GM18873 (cell line): Measurements from ENCODE around the gene MYOCD.

Experiments
- ATAC-seq: cut with Tn5 transposase; IDR thresholded peaks from one replicate; pipeline ENCODE4 v1.9.1; 2021; ENCODE audit warnings: mild to moderate bottlenecking, moderate library complexity, moderate number of reproducible peaks; ENCODE audit not compliant: unreplicated experiment, low FRiP score

MYOCD gene

DNA sequence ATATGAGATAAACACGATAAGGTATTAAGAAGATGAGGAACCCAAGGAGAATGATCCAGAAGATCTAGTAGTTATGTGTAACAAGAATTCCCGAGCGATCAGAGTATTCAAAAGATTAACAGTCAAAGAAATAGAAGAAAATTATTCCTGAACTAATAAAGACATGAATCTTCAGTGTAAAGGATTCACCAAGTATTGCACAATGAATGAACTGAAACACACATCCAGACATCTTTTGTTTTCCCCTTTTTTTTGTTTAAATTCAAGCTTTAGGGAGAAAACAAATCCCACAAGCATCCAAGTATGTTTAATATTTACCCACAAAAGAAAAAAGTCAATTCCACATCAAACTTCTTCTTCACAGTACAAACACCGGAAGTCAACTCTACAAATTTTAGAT lies 23.7 kb upstream of the MYOCD start:
- ATAC-seq: no peak

DNA sequence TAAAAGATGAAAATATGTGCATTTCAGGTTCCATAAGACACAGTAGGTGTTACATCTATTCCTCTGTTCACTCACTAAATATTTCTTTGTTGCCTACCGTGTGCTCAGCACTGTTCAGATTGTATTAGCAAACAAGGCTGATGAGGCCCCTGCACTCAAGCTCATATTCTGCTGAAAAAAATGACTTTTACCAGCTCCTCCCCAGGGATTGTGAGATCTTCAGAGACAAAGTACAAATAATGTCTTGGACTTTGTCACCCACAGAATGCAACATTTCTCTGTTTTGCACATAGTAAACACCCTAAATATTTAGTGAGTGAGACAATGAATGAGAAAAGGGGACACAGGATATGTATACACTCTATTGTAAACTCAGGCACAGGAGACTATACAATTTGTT lies 21.9 kb upstream of the MYOCD start:
- no peak for ATAC-seq

DNA sequence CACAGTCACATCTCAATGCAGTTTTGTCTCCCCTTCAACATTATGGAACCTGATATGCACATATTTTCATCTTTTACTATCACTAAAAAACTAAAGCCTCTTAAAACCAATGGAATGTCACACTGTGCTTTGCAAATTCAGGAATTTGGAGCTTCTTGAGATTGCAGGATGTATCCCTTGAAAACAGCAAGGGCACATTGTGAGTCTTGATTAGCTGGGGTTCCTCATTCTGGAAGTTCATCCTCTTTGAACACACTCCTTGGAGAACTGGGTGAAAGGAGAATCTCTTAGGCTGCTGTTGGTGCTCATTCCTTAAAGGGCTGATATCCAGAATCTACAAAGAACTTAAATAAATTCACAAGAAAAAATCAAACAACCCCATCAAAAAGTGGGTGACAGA lies 21.1 kb upstream of the MYOCD start:
- ATAC-seq: no peak

DNA sequence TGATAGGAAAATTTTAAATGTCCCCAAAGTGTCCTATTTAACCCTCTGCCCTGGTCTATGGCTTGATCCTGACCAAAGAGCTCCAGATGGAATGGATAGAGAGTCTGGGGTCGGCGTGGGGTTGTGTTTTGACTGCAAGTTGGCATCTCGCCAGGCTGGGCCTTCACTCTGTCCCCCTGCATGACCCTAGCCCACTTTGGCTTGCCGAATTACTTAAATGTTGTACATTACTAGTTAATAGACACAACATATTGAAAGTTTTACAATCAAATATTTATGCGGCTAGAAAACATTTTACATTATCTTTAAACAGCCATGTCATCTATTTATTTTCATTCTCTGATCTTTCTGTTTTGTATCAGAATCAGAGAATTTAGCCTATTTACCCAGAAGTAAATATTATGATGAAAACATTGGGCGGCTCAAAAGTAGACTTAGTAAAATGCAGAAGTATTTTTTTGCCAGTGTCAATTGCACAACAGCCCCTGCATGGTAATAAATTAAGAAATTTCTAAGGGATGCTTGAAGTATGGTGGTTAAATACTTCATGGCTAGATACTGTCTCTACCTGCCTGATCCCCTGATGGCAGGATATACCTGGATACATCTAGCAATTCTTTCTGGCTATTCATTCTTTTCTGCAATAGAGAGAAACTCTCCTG lies 18.8 kb upstream of the MYOCD start:
- ATAC-seq: no peak

DNA sequence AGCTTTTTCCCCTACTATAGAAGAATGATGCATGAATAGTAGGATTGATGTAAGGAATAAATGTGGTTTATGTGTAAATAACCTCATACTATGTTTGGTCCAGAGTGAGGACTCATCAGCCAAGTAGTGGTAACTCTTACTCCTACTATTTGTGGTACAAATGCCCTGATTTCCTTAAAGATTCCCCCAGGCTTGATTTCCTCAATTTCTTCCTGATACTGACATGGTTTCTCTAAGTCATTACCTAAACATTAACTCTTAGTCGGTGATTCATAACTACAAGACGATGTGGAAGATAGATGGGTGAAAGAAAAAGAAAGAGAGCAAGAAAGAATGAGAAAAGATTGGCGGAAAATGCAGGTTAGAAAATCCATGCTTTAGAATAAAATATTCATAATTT lies 17.2 kb upstream of the MYOCD start:
- ATAC-seq: no peak

DNA sequence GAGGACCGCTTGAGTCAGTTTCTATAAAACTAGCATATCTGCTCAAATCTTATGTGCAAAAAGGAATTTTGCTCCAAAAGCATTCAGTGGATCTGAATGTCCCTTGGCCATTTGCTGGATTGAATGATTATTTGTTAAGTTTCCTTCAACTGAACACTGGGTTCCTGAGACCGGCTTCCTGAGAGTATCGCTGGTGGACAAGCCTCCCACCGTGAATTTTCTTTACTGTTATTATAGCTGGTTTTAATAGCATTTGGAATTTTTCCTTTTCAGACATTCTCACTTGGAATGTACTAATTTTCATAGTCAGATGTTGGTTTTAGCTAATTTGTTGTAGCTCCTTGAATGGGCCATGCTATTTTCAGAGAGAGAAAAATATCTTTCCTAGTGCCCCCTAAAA lies 9.8 kb upstream of the MYOCD start:
- no peak for ATAC-seq

DNA sequence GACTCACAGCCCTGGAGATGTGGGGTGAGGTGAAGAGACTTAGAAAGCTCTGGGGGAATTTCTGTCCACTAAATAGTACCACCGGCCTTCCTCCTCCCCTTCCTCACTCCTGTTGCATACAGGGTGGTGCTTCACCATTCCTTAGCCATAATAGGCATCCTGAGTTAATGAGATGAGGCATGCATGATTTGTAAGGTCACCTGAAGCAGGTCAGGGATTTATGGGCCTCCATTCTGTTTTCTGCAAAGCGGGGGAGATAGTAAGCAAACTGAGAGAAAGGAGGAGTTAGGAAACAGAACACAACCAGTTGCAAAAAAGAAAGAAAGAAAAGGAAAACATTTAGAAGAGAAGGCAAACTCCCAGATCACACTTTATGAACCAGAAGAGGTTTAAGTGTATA lies 9.3 kb upstream of the MYOCD start:
- ATAC-seq: no peak

DNA sequence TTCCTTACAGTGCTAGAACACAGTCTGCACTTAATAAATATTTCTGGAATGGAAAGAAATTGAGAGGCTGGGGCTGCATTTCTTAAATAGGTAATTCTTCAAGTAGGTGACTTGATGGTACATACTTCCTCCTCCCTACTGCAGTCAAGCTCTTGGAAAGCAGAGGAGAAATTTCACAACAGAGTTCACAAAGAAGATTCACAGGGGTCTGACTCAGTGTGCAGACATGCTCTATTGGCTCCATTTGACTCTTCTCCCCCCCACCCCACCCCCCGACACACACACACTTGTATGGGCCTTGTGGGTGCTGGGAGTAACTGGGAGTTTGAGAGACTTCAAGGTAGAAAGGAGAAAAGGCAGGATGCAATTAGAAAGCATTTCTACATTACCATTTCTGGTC lies 6.2 kb upstream of the MYOCD start:
- no peak for ATAC-seq

DNA sequence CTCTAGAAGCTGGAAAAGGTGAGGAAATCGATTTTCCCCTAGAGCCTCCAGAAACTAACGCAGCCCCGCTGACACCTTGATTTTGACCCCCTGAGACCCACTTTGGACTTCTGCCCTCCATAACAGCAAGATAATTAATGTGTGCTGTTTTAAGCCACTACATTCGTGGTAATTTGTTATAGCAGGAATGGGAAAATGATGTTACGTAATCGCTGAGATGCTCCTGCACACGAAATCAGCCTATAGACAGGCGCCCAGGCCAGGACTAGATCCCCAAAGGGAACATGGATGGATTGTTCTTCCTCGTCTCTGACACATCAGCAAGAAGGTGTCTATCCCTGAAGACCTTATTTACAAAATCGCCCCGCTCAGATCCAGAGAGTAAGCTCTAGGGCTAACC lies 1.4 kb upstream of the MYOCD start:
- ATAC-seq: no peak

DNA sequence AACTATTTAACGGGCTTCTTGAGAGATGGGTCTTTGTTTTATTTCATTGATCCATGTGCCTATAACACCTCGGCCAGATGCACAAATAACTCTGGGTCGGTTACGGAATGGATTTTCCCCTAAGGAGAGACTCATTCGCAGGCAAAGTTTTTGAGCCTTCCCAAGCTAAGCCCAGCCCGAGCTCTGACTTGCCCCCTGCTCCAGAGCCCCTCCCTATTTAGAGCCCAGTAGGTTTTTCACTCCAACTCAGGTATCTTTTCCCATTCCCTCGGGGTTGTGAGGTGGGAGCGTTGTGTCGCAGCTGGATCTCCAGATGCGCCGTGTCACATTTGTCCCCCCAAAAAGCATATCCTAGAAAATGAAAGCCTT lies 812 bp upstream of the MYOCD start:
- no peak for ATAC-seq

DNA sequence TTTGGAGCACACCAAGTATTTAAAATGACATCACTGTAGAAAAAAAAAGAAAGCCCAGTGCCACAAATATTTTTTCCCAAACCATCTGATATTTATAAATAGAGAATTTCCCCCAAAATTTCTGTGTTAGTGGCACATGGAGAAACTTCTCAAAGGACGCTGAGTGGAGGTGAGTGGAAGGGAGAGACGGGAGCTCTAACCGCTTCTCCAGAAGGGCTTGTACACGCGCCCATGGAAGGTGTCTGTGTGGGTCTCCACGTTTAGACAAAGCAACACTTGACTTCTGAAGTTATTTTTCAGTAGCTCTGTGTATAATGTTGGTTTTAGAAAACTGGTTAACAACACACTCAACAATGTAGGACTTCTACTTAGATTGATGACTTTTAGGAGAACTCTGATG lies 1.0 kb downstream of the MYOCD start:
- no peak for ATAC-seq

DNA sequence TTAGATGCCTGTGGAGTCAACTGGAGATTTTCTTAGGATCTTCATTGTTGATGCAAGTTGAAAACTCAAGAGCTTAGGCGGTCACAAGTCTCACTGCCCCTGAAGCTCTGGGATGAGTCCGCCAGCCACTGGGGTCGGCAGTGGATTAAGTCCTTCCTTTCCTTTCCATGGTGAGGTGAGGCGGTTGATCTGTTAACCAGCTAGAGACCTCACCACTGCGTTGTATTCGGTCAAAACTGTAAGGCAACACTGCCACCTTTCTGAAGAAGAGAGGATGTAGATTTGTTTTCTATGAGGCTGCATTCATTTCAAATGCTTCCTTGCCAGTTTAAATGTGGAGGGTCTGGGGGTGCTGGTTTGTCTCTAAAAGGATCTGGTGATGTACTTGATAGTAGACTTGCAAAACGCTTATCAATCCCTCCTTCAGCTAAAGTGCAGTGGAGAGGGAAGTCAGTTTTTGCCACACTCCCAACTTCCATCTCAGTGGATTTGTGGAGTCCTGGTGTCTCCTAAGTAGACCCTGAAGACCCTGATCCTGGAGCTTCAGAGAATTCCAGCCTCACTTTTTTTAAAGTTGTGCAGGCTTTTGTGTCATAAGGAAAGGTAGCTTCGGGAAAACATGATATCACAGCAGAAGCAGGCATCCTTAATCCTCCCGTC lies 1.7 kb downstream of the MYOCD start:
- ATAC-seq: no peak

DNA sequence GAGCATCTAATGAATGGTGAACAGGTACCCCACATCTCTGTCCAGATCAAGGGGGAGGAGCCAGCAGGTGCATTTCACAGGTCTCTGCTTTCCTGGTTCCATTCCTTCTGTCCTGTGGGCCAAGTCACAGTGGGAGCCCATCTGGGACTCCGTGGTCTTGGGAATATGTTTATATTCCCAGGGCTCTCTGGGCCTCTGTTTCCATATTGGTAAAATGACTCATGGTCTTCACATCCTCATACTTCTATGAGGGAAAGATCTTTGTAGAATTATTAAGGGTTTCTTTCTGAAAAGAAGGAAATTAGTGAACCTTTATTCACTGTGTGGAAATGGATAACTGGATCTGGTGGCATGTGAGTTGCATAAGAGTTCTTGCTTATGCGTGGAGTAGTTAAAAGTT lies 6.2 kb downstream of the MYOCD start:
- no peak for ATAC-seq

DNA sequence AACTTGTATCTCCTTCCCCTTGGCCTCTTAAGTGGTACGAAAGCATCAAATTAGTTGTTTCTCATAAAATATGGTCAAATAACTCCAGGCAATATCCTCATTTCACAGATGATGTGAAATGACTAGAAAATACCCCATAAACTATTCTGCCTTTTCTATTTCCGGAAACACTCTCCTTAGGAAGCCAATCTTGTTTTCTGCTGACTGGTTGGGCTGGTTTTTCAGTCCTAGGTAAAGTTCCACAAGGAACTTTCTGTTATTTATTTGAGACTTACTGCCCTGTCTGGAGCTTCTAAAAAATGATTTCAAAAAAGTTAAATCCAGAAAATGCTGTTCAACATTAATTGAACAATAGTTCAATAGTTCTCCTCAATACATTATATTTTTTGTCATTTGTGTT lies 7.3 kb downstream of the MYOCD start:
- no peak for ATAC-seq

DNA sequence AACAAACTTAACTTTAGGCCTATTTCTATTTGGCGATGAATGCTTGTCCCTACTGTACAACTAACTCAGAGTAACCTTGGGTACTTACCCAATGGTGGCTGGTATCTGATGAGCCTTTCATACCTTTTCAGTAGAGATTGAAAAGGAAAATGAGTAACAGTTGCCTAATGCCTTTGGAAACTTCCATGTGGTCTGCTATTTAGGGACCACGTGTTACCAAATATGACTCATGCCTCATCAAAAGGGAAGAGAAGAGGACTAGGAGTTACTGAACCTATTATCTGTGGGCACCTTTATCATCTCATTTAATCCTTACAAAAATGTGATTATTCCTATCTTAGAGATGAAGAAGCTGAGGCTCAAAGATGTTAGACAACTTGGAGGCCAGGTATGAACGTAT lies 8.1 kb downstream of the MYOCD start:
- ATAC-seq: no peak

DNA sequence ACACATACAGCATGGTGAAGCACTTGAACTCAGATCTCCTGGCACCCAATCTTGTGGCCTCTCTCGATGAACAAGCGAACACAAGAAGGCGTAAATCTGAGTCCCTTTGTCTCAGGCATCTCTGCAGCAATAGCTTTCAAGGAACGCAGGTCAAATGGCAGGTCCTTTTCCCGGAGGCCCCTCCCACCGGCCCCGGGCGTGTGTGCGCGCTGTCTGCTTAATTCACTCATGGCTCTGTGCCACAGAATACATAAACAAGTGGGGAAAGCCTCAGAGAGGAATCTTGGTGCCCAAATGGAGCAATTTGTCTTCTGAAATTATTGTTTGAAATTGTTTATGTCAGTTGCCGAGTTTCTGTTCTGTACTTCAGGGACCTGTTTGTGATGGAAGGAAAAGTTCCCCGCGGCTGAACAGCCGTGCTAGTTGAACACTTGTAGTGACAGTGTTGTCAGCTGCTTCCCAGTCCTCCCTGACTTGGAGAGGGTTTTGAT lies 14.8 kb downstream of the MYOCD start:
- ATAC-seq: no peak

DNA sequence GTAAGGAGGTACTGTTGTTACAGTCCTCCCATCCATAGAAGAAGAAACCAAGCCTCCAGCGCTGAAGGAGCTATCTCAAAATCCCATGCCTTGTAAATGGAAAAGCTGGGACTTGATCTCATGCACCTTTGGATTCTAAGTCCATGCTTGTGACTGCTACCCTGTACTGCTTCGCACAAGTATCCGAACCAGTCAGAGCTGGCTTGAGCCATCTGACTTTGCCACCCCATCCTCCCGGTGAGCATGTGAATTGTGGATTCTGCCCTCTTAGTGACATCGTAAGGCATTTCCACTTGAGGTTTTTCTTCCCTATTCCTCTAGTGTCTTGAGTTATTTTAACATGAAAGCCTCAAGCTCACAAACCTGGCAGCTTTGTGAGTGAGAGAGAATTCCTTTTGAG lies 15.3 kb downstream of the MYOCD start:
- ATAC-seq: no peak

DNA sequence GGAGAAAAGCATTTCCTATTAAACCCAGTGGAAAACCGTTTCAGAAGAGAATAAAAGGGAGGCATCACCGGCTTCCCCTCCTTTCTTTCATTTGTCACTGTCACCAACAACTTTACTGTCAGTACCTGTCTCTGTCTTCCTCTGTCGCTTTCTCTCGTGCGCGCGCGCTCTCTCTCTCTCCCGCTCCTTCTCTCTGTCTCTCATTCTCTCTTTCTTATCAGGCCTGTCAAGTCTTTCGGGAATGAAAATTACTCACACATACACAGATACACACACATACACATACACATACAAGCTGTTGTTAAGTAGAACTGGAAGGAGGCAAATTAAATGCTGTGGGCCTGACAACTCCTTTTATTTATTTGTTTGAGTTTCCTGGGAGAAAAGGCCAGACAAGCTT lies 17.6 kb downstream of the MYOCD start:
- no peak for ATAC-seq

DNA sequence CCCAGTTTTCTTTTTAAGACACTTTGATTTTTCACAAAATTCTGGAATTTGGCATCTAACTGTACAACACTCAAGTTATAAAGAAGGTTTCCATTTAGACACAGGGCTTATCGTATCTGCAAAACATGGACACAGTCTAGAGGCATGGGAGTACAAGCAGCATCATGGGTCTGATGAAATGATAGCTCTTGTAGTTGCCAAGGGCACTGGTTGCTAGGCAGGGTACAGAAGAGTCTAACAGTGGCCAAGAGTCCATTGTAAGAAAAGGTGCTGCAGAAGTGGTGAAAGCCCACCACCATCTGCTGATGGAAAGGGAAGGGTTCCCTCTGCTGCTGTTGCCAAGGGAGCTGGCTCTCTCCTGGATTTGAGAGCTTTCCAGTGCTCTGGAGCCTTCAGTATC lies 20.8 kb downstream of the MYOCD start:
- no peak for ATAC-seq

DNA sequence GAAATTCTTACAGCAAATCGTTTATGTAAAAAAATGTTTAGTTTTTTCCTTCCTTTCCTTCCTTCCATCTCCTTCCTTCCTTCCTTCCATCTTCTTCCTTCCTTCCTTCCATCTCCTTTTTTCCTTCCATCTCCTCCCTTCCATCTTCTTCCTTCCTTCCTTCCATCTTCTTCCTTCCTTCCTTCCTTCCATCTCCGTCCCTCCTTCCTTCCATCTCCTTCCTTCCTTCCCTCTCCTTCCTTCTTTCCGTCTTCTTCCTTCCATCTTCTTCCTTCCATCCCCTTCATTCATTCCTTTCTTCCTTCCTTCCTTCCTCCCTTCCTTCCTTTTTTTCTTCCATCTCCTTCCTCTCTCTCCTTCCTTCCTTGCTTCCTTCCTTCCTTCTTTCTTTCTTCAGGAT lies 22.7 kb downstream of the MYOCD start:
- ATAC-seq: no peak

DNA sequence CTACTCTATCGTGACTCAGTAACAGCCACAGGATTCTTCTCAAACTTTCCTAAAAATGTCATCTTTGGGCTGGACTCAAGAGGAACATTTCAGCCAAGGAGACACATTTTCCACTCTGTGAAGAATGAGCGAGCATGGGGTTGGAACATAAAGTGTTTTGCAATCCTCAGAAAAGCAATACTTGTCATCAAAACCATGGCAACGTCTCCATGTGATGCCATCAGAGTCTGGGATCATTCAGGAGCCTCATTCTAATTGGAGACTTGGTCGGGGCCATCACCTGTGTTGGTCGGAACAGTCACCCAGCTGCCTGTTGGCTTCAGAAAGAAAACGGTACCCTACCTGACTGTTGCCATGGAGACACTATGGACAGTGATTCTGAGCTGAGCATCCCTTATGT lies 25.5 kb downstream of the MYOCD start:
- no peak for ATAC-seq

DNA sequence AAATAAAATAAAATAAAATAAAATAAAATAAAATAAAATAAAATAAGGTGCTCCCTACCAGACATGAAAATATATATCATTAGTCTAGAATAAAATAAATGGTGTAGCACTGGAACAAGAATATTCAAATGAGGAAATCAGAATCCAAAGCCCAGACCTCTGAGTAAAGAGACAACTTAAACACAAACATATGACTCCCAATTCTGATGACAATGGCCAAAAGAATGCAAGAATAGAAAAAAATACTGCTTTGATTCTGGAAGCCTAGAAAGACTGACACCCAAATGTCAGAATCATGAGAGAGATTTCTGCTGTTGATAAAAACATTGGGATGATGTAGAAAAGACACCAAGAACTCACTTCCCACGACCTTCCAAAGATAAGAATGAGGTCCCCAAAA lies 27.9 kb downstream of the MYOCD start:
- ATAC-seq: no peak

DNA sequence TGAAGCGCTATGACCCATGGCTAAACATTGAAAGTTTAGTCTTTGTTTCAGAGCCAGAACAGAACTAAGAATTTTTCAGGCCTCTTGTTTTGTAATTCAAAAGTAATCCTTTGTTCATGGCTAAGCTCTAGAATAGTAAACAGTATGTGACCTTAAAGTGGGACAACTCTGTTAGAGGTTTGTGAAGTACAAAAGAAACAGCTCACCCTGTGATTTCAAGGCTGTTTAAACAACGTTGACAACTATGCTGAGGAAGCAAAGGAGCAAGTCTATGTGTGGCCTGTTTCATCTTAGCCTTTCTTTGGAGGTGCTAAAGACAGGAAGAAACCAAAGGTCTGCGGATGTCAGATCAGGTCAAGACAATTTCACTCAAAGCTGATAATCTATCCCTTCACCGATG lies 40.4 kb downstream of the MYOCD start:
- ATAC-seq: no peak
